NAMALWA (cell line): ENCODE results near the gene GOSR2.

Experiments
- DNase-seq: peaks from one replicate; pipeline ENCODE4 v3.0.0-alpha.2; 2015; ENCODE audit warnings: low spot score

GOSR2 gene

DNA sequence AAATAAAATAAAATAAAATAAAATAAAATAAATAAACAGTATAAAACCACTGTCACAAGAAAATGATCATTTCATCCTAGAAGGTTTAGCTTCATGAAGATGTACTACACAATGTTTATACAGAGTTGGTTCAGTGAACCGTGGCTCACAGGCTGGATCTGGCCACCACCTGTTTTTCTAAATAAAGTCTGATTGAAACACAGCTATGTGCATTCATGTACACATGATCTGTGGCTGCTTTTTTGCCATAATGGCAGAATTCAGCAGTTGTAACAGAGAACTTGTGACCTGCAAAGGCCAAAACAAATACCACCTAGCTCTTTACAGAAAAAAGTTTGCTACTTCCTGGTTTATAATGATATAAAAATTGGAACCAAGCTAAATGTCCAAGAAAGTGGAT lies 68.7 kb downstream of the GOSR2 start:
- DNase-seq: peak; percentile 76
